IPS-18c (cell line): Measurements from ENCODE around the gene TNNT1.

Source experiments
- H3K4me3 ChIP-seq: 2 replicates; pipeline ENCODE4 v1.7.0; 2013; ENCODE audit warnings: low read depth, mild to moderate bottlenecking, low read length, moderate library complexity; ENCODE audit not compliant: insufficient read depth
- H3K9me3 ChIP-seq: one replicate; pipeline ENCODE4 v1.6.1; 2013; ENCODE audit warnings: mild to moderate bottlenecking, low read length, moderate library complexity; ENCODE audit not compliant: control insufficient read depth, insufficient read depth

TNNT1 gene

DNA sequence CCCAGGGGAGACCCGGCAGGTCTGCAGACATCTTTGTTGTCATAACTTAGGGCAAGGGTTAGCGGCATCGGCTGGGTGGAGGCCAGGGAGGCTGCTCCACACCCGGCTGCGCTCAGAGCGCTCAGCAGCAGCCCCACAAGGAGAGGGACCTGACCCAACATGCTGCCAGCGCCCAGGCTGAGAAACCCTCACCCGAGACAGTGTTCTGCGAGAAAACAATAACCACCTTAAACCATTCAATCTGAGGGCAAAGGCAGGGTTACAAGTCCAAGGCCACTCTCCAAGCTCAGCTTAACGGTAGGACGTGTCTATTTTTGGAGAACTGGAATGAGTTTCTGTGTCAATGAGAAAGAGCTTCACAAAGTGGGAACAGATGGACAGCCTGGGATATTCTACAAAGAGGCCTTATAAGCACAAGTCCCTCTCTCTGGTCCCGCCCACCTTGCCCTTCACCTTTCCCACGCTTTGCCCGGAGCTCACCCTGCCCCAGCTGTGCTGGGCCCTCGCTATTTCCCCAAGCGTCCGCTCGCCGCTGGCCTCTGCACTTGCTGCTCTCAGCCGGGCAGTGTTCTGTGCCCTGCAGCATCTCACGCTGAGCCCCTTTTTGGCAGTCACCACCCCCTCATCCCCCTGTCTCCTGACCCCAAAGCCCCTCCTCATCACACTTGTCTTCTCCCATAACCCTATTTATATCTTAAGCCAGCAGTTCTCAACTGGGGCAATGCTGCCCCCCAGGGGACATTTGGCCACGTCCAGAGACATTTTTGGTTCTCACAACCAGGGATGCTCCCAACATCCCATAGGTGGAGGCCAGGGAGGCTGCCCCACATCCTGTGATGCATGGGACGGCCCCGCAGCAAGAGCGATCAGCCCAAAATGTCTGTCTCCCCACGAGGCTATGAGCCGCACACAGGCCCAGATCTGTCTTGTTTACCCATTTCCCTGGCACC is 49.2 kb downstream of the TNNT1 start:
- Histone ChIP-seq H3K4me3 (no peak overlapping the region), H3K9me3 (no peaks in the 10 kb centered on the region)

DNA sequence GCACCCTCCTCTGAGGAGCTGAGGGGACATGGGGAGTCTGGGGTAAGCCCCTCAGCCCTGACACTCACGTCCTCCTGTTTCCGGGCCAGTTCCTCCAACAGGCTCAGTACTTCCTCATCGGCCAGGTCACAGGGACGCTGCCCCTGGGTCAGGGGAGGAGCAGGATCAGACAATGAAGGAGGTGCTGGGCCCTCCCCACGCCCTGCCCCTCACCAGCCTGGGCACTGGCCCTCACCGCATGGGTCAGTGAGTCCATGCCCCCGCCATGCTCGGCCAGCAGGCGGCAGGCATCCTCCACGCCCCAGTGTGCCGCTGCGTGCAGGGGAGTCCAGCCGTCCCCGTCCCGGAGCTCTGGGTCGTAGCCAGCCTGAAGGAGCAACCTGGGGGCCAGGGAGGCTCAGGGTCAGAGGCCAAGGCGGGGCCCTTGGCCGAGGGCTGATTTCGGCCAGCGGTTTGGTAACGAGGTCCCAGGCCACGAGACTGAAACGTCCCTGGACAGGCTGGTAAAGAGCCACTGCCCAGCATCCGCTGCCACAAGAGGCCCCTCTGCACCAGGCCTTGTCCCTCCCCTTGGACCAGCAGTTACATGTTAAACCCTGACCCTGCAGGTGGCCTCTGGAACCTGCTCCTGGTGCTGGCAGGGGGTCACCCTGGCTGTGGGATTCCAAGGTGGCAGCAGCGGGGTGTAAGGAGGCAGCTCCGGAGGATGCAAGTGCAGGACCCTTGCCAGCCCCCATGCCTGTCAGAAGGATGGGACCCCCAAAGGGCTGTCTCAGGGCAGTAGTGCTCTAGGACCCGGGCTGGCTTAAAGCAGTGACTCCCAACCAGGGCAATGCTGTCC is 50.1 kb downstream of the TNNT1 start:
- Histone ChIP-seq H3K9me3 (no peaks in the 10 kb centered on the region), H3K4me3 (no peak overlapping the region)

DNA sequence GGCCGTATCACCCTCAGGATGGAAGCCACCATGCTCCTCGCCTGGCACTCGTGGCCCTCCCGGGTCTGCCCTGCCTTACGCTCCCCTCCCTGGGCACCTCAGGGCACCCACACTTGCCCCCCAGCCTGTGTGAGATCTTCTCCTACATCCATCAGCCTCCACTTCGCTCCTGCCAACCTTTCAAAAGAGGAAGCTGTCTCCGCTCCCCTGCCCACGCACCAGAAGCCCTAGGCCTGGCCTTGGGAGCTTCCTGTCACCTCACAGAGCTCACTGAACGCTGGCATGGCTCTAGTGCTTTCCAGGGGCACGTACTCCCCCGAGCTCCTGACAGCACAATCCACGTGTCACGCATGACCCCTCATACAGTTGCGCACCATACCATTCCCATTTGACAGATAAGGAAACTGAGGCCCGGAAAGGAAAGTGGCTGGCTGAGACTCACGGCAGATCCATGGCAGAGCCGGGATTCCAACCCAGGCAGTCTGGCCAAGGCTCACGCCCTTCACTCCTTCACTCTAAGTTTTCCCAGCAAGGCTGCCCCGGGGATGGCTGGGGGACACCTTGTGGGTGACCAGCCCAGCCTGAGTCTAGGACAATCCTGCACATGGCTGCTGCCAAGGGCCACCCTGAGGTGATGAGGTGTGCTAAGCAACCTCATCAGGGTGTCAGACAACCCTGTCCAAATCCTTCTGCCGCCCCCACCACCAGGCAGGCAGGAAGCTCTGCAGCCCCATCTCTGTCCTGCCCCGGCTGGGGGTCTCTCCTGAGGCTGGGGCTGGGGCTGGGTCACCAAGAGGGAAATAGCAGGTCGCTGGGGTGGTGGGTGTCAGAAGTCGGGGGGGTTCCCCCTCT is 50.9 kb downstream of the TNNT1 start:
- Histone ChIP-seq H3K9me3 (no peaks in the 10 kb centered on the region), H3K4me3 (no peak overlapping the region)

DNA sequence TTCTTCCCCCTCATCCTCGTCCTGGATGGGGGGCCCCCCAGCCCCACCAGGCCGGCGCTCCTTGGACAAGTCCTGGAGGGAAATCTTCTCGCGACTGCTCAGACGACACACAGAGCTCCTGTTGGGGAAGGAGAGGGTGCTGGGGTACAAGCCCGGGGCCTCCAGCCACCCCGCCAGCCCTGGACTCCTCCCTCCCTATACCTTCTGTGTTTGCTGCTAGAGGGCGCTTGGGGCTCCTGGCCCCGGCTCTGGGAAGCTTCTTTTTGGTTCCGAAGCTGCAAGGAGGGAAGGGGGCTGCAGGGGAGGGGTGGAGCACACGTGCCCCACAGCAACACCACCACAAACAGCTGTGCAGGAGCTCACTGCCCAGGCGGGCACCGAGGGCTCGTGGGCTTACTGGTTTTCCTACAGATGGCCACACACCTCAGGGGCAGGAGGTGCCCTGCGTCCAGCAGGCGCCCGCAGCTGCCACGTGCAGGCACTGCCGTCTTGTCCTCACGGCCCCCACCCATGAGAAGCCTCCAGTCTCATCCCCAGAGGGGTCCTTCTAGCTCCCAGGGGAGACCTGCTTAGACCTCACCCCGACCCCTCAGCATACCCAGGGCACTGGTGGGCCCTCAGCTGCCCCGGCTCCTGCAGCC is 52.8 kb downstream of the TNNT1 start:
- no peaks in the 10 kb centered on the region for H3K9me3 ChIP-seq
- no peak overlapping the region for H3K4me3 ChIP-seq

DNA sequence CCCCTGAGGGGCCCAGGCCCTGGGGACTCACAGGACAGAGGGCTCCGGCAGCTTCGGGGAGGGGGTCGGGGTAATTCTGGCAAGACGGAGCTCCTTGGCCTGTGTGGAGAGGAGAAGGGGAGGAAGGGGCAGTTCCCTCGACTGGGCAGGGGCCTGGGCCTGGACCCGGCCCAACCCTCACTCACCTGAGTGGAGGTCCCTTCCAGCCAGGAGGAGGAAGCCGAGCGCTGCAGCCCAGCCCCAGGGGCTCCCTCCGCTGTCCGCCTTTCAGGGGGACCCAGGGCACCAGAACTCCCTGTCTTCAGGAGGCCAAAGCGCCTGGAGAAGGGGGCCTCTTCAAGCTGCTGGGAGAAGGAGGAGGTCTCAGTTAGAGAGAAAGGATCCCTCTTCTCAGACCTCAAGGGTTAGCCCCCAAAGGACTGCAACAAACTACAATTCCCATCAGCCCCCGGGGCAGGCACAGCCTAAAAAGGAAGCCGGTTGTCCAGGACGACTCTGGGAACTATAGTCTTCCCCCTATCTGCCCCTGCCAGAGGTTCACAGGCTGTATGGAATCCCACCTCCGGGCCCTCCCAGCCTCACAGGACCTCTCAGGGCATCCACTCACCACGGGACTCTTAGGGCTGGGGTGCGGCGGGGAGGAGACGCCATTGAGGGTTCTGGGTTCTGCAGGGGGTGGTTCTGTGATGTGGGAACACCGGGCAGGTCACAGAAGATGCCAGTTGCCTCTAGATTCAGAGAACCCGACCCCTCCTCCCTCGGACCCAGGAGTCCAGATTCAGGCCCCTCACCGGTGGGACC is 53.5 kb downstream of the TNNT1 start:
- Histone ChIP-seq H3K9me3 (no peaks in the 10 kb centered on the region), H3K4me3 (no peak overlapping the region)

DNA sequence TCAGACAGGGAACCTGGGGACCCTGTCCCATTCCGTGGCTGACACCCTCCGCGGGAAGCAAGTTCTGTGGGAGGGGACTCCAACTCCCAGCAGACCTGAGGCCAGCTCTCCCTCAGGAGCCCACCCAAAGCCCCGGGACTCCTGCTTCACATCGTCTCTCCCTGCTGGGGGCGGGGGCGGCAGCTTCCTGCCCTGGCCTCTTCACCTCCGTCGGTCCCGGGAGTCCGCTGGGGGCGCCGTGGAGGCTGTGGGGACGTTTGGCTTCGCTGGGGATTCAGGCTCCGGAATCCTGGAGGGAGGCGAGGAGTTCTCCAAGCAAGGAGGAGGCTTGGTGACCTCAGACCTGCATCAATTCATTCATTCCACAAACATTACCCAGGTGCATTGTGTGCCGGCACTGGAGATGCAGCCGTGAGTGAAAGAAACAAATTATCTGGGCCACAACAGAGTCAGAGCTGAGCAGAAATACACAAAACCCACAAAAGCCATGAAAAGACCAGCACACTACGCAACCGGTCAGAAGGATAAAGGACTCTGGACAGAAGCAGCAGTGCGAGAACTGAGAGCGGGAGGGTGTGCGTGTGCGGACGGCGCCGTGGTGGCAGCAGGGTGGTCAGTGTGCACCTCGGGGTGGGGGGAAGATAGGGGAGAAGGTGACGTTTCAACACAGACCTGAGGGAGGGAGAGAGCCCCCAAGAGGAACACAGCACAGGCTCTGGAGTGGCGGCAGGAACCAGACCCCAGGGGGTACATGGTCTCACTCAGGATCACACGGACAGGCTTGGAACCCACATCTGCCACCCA is 54.3 kb downstream of the TNNT1 start:
- Histone ChIP-seq H3K4me3 (peak overlapping the region; percentile 28; the same call in 1 of the 2 replicates), H3K9me3 (no peaks in the 10 kb centered on the region)

DNA sequence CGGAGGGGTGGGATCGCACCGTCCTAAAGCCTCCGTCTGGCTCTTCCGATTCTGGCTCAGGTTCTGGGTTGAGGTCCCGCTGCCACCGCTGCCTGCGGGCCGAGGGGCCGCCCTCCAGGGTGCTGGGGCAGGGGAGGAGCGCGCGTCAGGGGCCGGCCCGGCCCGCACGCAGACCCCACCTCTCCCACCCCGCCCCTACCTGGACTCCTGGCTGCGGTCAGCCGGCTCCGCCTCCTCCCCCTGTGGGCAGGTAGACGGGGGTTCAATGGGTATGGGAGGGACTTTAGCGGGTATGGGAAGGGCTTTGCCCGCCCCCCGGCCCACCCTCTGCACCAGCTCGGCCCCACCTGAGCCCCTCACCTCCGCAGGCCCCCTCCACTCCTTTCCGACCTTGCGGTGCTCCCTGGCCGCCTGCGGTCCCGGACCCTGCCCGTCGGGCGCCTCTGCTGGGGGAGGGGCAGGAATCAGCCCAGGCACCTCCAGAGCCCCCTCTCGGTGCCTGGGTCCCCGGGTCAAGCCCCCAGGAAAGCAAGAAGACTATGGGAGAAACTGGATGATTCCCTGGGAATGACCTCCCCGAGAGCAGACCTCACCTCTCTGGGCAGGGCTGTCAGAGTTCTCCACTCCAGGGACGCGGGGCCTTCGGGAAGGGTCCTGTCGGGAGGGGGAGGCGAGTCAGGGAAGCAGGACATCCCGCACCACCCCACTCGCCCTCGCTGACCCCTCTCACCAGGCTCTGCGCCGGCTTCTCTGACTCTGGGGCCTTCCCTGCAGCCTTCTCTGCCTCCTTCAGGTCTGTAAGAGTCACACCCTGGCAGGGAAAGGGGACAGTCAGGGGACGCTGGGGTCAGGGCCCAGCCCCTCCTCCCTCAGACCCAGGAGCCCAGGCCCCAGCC is 56.3 kb downstream of the TNNT1 start:
- H3K4me3 ChIP-seq: peak overlapping the region; percentile 63; the same call in 1 of the 2 replicates

GRCh38 chr19:55091955-55092354 is 57.1 kb downstream of the TNNT1 start:
- Histone ChIP-seq H3K4me3 (peak overlapping the region; percentile 63), H3K9me3 (no peaks in the 10 kb centered on the region)

More for the DNA sequence above, 56.3 kb downstream of the TNNT1 start:
- no peaks in the 10 kb centered on the region for H3K9me3 ChIP-seq

DNA sequence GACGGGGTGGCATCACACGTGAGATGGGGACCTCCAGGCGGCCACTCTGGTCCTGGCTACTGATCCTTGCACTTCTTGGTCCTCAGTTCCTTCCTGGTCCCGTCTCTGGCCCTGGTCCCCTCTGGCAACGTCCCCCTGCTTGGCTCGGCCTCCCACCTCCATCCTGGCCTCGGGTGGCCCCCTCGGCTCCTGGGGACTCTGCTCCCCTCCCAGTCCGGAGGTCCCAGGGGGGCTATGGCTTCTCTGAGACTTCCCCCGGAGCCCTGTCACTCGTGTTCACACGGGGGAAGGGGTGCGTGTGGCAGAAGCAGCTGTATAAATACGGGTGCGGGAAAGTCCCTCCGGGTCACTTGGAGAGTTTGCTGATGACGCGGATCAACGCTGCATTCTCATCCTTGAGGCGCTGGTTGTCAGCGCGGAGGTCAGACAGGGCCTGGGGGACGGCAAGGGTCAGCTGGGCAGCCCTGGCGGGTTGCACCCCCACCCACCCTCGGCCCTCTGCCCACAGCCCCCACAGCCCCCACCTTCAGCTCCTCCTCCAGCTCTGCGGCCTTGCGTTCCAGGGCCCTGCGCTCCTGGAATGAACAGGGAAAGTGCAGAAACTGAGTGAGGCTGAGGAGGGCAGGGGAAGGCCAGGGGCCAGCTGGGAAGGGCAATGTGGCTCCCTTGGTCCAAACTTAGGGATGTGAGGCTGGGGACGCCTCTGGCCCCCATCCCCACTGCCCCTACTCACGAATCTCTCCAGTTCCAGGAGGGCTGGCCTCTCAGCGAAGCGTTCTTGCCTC is 57.7 kb downstream of the TNNT1 start:
- Histone ChIP-seq H3K4me3 (0 out of 2 replicates have a peak overlapping the region, but pooled peaks have one; percentile 63), H3K9me3 (no peaks in the 10 kb centered on the region)

GRCh38 chr19:55090564-55090963 is 58.4 kb downstream of the TNNT1 start:
- no peak overlapping the region for H3K4me3 ChIP-seq
- H3K9me3 ChIP-seq: no peaks in the 10 kb centered on the region

GRCh38 chr19:55089342-55089944 is 59.6 kb downstream of the TNNT1 start:
- no peak overlapping the region for H3K4me3 ChIP-seq
- H3K9me3 ChIP-seq: no peaks in the 10 kb centered on the region

DNA sequence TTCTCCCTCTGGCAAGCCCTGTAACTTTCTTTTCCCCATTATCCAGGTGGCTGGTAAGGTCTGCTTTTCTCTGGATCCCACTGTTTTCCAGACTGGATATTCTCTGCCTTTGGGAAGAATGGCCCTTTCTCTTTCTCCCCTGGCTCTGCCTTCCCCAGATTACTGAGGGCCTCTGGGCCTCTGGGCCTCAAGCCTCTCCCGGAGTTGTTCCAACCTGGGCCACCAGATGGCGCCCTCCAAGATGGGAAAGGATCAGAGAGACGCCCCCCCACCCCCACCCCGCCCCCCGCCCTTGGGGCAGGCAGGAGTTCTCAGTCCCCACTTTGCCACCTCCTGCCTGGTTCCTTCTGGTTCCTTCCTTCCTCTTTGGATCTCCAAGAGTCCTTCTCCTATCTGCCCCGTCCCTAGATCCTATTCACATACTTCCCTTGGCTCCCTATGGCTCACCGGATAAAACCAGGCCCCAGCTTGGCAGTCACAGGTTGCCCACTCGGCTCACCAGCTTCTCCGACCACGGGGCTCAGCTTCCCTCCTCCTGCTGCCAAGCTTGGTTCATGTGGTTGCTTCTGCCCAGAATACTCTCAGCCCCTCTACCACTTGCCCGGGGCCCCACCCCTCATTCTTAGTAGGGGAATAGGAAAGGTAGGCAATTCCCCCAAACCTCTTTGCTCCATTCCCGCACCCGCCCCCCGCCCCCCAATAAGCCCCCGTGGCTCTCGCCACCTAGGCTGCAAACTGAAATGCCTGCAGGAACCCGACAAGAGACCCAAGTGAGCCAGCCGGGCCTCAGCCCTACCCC is 60.3 kb downstream of the TNNT1 start:
- no peaks in the 10 kb centered on the region for H3K9me3 ChIP-seq
- H3K4me3 ChIP-seq: no peak overlapping the region

GRCh38 chr19:55088021-55088451 is 61.0 kb downstream of the TNNT1 start:
- Histone ChIP-seq H3K4me3 (0 out of 2 replicates have a peak overlapping the region, but pooled peaks have one; percentile 64), H3K9me3 (peaks cover 2% of the 10 kb centered on the region)
